Gastrocnemius medialis (tissue), 4 donors: ENCODE results near the gene LTB4R2.

ENCODE experiments used
- POLR2A ChIP-seq, 2 donors: fragments of 450-650 bp; IDR thresholded peaks; one replicate each; pipeline ENCODE4 v1.6.1; 2017; ENCODE audit warnings: antibody characterized with exemption in 2 of 2, mild to moderate bottlenecking in 2 of 2, moderate library complexity in 2 of 2
- TF ChIP-seq, protein P1 (sequence below), 5 experiments: fragments of 450-650 bp in 3 of 5; fragments of 200-600 bp in 2 of 5; sonication (generic) in 2 of 5; IDR thresholded peaks in 4 of 5; conservative IDR thresholded peaks in 1 of 5; 1 replicate in 4 of 5; 2 replicates in 1 of 5; pipeline ENCODE4 v1.5.1; 2016 to 2019; ENCODE audit warnings: antibody characterized with exemption in 5 of 5, mild to moderate bottlenecking in 3 of 5, moderate library complexity in 3 of 5

DNA sequence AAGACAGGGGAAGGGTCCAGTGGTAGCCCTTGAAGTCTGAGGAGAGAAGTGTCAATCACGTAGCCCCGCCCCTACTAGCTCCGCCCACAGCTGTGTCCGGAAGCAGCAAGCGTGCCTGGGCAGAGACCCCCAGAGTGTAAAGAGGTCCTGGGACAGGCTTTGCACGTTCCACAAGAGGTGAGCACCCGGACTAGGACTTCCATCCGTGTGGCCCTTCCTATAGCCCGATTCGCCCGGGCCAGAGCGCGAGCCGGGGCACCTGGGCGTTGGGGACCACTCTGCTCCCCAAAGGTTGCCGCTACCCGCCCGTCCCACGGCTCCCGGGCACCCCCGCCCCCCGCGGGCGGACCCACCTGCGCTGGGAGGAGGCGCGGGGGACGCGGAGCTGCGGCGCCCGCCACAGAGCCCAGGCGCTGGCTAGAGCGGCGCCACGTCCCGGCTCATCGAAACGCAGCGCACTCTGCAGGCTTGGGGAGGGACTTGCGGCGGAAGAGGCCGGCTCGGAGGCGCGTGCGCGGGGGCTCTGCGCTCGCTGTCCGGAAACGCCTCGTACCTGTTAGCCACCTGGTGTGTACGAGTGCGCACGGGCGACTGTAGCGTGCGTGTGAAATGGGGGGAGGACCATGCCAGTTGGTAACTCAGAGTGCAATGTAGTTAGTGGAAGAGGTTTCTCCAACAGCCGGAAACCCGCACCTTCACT lies 38.7 kb upstream of the LTB4R2 start, which contains the start of gene RABGGTA:
- TF ChIP-seq, protein P1, sequence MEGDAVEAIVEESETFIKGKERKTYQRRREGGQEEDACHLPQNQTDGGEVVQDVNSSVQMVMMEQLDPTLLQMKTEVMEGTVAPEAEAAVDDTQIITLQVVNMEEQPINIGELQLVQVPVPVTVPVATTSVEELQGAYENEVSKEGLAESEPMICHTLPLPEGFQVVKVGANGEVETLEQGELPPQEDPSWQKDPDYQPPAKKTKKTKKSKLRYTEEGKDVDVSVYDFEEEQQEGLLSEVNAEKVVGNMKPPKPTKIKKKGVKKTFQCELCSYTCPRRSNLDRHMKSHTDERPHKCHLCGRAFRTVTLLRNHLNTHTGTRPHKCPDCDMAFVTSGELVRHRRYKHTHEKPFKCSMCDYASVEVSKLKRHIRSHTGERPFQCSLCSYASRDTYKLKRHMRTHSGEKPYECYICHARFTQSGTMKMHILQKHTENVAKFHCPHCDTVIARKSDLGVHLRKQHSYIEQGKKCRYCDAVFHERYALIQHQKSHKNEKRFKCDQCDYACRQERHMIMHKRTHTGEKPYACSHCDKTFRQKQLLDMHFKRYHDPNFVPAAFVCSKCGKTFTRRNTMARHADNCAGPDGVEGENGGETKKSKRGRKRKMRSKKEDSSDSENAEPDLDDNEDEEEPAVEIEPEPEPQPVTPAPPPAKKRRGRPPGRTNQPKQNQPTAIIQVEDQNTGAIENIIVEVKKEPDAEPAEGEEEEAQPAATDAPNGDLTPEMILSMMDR (IDR thresholded peaks at IDR 0.05 in 4 of 5, conservative IDR thresholded peaks at IDR 0.05 in 1 of 5): peak; percentile 42 to 82 (median 70)
- peak; percentile 35 to 48 for TF ChIP-seq POLR2A (IDR thresholded peaks at IDR 0.05)
